HCT116 (cell line): ENCODE measurements around the gene ABR. TPM values are rescaled to one million over a fixed set of nuclear protein-coding genes. Genes with fewer than 3 reads are reported as not detected.

Experiments
- ATAC-seq: fragments of 200-7000 bp; cut with Tn5 transposase; 2 replicates; pipeline ENCODE4 v1.9.1; 2020; ENCODE audit warnings: mild to moderate bottlenecking, moderate library complexity
- BruUV-seq: library from RNA; stranded (reverse); fragments of 400-500 nt; replicated peaks from 2 replicates; lab custom pipeline; 2021; lab: Mats Ljungman, UMichigan
- CTCF ChIA-PET: fragments of 300-600 bp; sonication (Branson Sonifier 250); formaldehyde crosslinking; loops from one replicate; lab custom pipeline; 2021; ENCODE audit warnings: antibody characterized with exemption; lab: Charles Lee
- POLR2A ChIA-PET: fragments of 300-600, 350-600 bp; sonication (Branson Sonifier 250); formaldehyde crosslinking; loops from one replicate; lab custom pipeline; 2021; ENCODE audit warnings: antibody characterized with exemption; lab: Charles Lee
- RAD21 ChIA-PET, 2 experiments: fragments of 300-600 bp; sonication (Branson Sonifier 250); formaldehyde crosslinking; loops; one replicate each; lab custom pipeline; 2023; ENCODE audit warnings: low total read pairs in 2 of 2; ENCODE audit not compliant: uncharacterized antibody in 2 of 2, unreplicated experiment in 2 of 2, low non-redundant PET in 1 of 2; lab: Charles Lee
- DNase-seq: peaks from one replicate; pipeline ENCODE4 v3.0.0-alpha.2; 2010; ENCODE audit warnings: low read depth, low spot score
- H2AFZ ChIP-seq: fragments of 200-600 bp; shearing (Covaris generic), sonication (generic); 2 replicates; pipeline ENCODE4 v1.6.1; 2017; ENCODE audit warnings: low read depth, mixed run types, mixed read lengths, antibody characterized with exemption, low read length; ENCODE audit not compliant: poor library complexity, severe bottlenecking
- H3K27ac ChIP-seq: 2 replicates; pipeline ENCODE4 v1.5.1; 2012; ENCODE audit warnings: low read depth, low read length
- H3K27me3 ChIP-seq: fragments of 200-600 bp; sonication (generic); 2 replicates; pipeline ENCODE4 v1.6.1; 2016; ENCODE audit warnings: mixed run types, low read length, mixed read lengths; ENCODE audit not compliant: insufficient read depth
- H3K36me3 ChIP-seq, 2 experiments: fragments of 200-500 bp in 1 of 2; fragments of 200-600 bp in 1 of 2; sonication (Bioruptor generic) in 1 of 2; sonication (generic) in 1 of 2; 2 replicates each; pipeline versions ENCODE4 v1.5.1 to v1.6.1; 2014 to 2016; ENCODE audit warnings: low read length in 2 of 2, inconsistent platforms in 1 of 2, mixed read lengths in 1 of 2, mixed run types in 1 of 2; ENCODE audit not compliant: insufficient read depth in 2 of 2, control insufficient read depth in 1 of 2
- H3K4me1 ChIP-seq, 2 experiments: fragments of 200-600 bp in 1 of 2; sonication (generic) in 1 of 2; 2 replicates each; pipeline versions ENCODE4 v1.5.1 to v1.6.1; 2012 to 2017; ENCODE audit warnings: low read length in 2 of 2, inconsistent platforms in 1 of 2, mild to moderate bottlenecking in 1 of 2, mixed read lengths in 1 of 2, mixed run types in 1 of 2, moderate library complexity in 1 of 2; ENCODE audit not compliant: insufficient read depth in 2 of 2, control insufficient read depth in 1 of 2
- H3K4me2 ChIP-seq: fragments of 200-600 bp; sonication (generic); 2 replicates; pipeline ENCODE4 v1.6.1; 2017; ENCODE audit warnings: mixed run types, low read length, mixed read lengths
- H3K4me3 ChIP-seq, 2 experiments: fragments of 200-600 bp in 1 of 2; sonication (generic) in 1 of 2; replicated peaks in 1 of 2; 2 replicates each; pipeline ENCODE4 v1.5.1; 2011 to 2016; ENCODE audit warnings: low read length in 2 of 2, control low read depth in 1 of 2, low read depth in 1 of 2, mild to moderate bottlenecking in 1 of 2, mixed read lengths in 1 of 2, mixed run types in 1 of 2
- H3K79me2 ChIP-seq: fragments of 200-600 bp; sonication (generic); 2 replicates; pipeline ENCODE4 v1.6.1; 2017; ENCODE audit warnings: mild to moderate bottlenecking, mixed run types, low read length, moderate library complexity, mixed read lengths; ENCODE audit not compliant: insufficient read depth
- H3K9ac ChIP-seq: fragments of 200-600 bp; sonication (generic); 2 replicates; pipeline ENCODE4 v1.6.1; 2016; ENCODE audit warnings: low read length, mixed read lengths
- H3K9me2 ChIP-seq: fragments of 200-600 bp; sonication (generic), shearing (Covaris generic); 2 replicates; pipeline ENCODE4 v1.6.1; 2017; ENCODE audit warnings: mixed run types, mild to moderate bottlenecking, moderate library complexity; ENCODE audit not compliant: insufficient read depth
- H3K9me3 ChIP-seq, 2 experiments: fragments of 200-500 bp in 1 of 2; fragments of 200-600 bp in 1 of 2; sonication (Bioruptor generic) in 1 of 2; sonication (generic) in 1 of 2; 2 replicates each; pipeline ENCODE4 v1.6.1; 2014 to 2017; ENCODE audit warnings: low read length in 2 of 2, mixed read lengths in 2 of 2, inconsistent platforms in 1 of 2, low read depth in 1 of 2, mild to moderate bottlenecking in 1 of 2, mixed run types in 1 of 2, moderate library complexity in 1 of 2; ENCODE audit not compliant: control insufficient read depth in 1 of 2, insufficient read depth in 1 of 2
- H4K20me1 ChIP-seq: fragments of 200-600 bp; sonication (generic), shearing (Covaris generic); 2 replicates; pipeline ENCODE4 v1.6.1; 2017; ENCODE audit warnings: mixed run types, mild to moderate bottlenecking, moderate library complexity; ENCODE audit not compliant: insufficient read depth
- CBX3 ChIP-seq: IDR thresholded peaks from 2 replicates; pipeline ENCODE4 v1.6.1; 2012; ENCODE audit warnings: low read depth
- CEBPB ChIP-seq: IDR thresholded peaks from 2 replicates; pipeline ENCODE4 v1.6.1; 2012; ENCODE audit warnings: low read depth
- EGR1 ChIP-seq: IDR thresholded peaks from 2 replicates; pipeline ENCODE4 v1.6.1; 2012; ENCODE audit warnings: low read depth
- ELF1 ChIP-seq: IDR thresholded peaks from 2 replicates; pipeline ENCODE4 v1.6.1; 2012; ENCODE audit warnings: low read depth, borderline replicate concordance
- EZH2 ChIP-seq: fragments of 200-600 bp; sonication (generic); IDR thresholded peaks from 2 replicates; pipeline ENCODE4 v1.6.1; 2017; ENCODE audit warnings: antibody characterized with exemption, mixed run types
- EZH2phosphoT487 ChIP-seq: fragments of 200-600 bp; IDR thresholded peaks from 2 replicates; pipeline ENCODE4 v1.6.1; 2018; ENCODE audit warnings: antibody characterized with exemption, borderline replicate concordance
- FOSL1 ChIP-seq: IDR thresholded peaks from 2 replicates; pipeline ENCODE4 v1.6.1; 2012; ENCODE audit warnings: low read depth
- JUND ChIP-seq: IDR thresholded peaks from 2 replicates; pipeline ENCODE4 v1.6.1; 2012
- POLR2A ChIP-seq: IDR thresholded peaks from 2 replicates; pipeline ENCODE4 v1.7.0; 2011; ENCODE audit warnings: borderline replicate concordance; ENCODE audit not compliant: insufficient read depth, insufficient read length; ENCODE audit errors: extremely low read depth
- RAD21 ChIP-seq: IDR thresholded peaks from 2 replicates; pipeline ENCODE4 v1.6.1; 2012; ENCODE audit warnings: low read depth, mild to moderate bottlenecking
- SIN3A ChIP-seq: IDR thresholded peaks from 2 replicates; pipeline ENCODE4 v1.6.1; 2012; ENCODE audit warnings: low read depth
- SP1 ChIP-seq: IDR thresholded peaks from 2 replicates; pipeline ENCODE4 v1.6.1; 2012; ENCODE audit warnings: low read depth
- SRF ChIP-seq: IDR thresholded peaks from 2 replicates; pipeline ENCODE4 v1.6.1; 2012; ENCODE audit warnings: low read depth
- YY1 ChIP-seq: IDR thresholded peaks from 2 replicates; pipeline ENCODE4 v1.6.1; 2011; ENCODE audit warnings: low read length, low read depth, moderate library complexity, mild to moderate bottlenecking; ENCODE audit not compliant: insufficient replicate concordance; ENCODE audit errors: extremely low read depth
- ZBTB33 ChIP-seq: IDR thresholded peaks from 2 replicates; pipeline ENCODE4 v1.6.1; 2011; ENCODE audit warnings: mild to moderate bottlenecking, low read length, moderate library complexity; ENCODE audit not compliant: insufficient replicate concordance; ENCODE audit errors: extremely low read depth
- ZFX ChIP-seq: fragments of 450-650 bp; IDR thresholded peaks from 2 replicates; pipeline ENCODE4 v1.6.1; 2017
- intact Hi-C: fragments of 100-400 bp; cut with micrococcal nuclease; formaldehyde crosslinking; loops from 2 replicates; pipeline ENCODE4 v1.10.0; 2022
- total RNA-seq: library from RNA; stranded (reverse); gene quantifications from one replicate; pipeline ENCODE4 v1.2.1, GENCODE V29; 2021; ENCODE audit not compliant: unreplicated experiment
- TF ChIP-seq, protein P1 (sequence below): IDR thresholded peaks from 2 replicates; pipeline ENCODE4 v1.6.1; 2012; ENCODE audit warnings: low read depth
- TF ChIP-seq, protein P2 (sequence below): IDR thresholded peaks from 2 replicates; pipeline ENCODE4 v1.6.1; 2012

Gene ABR
- total RNA-seq, 1 experiment from 2014 or later = 58.5 TPM

DNA sequence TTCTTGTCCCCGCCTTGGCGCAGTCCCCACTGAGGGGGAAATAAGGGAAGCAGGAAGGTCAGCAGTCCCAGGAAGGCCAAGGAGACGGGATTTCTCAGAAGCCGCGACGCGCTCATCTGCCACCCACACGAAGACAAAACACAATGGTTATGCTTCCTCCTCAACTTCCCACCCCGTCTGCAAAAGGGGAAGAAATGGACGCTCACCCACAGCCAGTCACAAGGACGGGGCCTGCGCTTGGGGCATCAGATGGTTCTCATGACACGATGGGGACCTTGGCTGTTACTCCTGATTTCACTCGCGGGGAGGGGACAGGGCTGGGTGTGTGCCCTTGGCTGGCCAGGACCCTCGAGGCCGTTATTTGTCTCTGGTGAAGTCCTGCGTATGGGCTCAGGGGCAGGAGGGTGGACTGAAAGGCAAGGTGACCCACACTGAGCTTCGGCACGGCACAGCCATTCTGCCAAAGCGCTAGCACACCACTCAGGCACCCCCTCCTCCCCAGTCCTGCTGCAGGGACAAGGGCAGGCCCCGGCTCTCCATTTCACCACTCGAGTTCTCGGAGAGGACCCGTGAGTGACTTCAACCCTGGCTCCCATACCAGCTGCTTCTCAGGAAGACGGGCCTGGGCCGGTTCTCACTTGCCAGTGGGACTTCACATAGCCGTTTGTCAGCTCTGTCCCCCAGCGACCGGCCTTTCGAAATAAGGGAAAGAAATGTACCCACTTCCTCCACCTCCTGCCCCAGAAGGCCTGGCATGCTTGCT, 84.5 kb downstream of the ABR start:
- Histone ChIP-seq H3K4me2 (no peak overlapping the region), H3K4me3 (no peak overlapping the region), H3K4me1 (no peaks in the 10 kb centered on the region; a peak in 1 of 4 replicates), H3K9me3 (no peaks in the 10 kb centered on the region), H3K79me2 (no peaks in the 10 kb centered on the region), H4K20me1 (no peaks in the 10 kb centered on the region), H3K9ac (no peak overlapping the region), H3K27me3 (no peaks in the 10 kb centered on the region), H3K36me3 (peaks cover 0 to 3% of the 10 kb centered on the region in 2 experiments; a peak in 1 of 4 replicates), H2AFZ (no peak overlapping the region), H3K9me2 (no peaks in the 10 kb centered on the region)
- no peak for ATAC-seq
- intact Hi-C loops = no loop called here
- no peak for TF ChIP-seq ZFX
- TF ChIP-seq FOSL1 = no peak
- TF ChIP-seq CBX3 = no peak
- no peak for TF ChIP-seq EZH2
- no peak for TF ChIP-seq ZBTB33
- TF ChIP-seq, protein P1, sequence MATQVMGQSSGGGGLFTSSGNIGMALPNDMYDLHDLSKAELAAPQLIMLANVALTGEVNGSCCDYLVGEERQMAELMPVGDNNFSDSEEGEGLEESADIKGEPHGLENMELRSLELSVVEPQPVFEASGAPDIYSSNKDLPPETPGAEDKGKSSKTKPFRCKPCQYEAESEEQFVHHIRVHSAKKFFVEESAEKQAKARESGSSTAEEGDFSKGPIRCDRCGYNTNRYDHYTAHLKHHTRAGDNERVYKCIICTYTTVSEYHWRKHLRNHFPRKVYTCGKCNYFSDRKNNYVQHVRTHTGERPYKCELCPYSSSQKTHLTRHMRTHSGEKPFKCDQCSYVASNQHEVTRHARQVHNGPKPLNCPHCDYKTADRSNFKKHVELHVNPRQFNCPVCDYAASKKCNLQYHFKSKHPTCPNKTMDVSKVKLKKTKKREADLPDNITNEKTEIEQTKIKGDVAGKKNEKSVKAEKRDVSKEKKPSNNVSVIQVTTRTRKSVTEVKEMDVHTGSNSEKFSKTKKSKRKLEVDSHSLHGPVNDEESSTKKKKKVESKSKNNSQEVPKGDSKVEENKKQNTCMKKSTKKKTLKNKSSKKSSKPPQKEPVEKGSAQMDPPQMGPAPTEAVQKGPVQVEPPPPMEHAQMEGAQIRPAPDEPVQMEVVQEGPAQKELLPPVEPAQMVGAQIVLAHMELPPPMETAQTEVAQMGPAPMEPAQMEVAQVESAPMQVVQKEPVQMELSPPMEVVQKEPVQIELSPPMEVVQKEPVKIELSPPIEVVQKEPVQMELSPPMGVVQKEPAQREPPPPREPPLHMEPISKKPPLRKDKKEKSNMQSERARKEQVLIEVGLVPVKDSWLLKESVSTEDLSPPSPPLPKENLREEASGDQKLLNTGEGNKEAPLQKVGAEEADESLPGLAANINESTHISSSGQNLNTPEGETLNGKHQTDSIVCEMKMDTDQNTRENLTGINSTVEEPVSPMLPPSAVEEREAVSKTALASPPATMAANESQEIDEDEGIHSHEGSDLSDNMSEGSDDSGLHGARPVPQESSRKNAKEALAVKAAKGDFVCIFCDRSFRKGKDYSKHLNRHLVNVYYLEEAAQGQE = no peak
- TF ChIP-seq CEBPB = no peak
- TF ChIP-seq EZH2phosphoT487 = no peak
- no peak for TF ChIP-seq SRF
- TF ChIP-seq SP1 = no peak
- TF ChIP-seq SIN3A = no peak
- TF ChIP-seq YY1 = no peak
- TF ChIP-seq, protein P2, sequence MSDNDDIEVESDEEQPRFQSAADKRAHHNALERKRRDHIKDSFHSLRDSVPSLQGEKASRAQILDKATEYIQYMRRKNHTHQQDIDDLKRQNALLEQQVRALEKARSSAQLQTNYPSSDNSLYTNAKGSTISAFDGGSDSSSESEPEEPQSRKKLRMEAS = no peak
- TF ChIP-seq POLR2A = no peak
- no peak for TF ChIP-seq ELF1
- no peak for TF ChIP-seq RAD21
- TF ChIP-seq JUND = no peak
- no peak for TF ChIP-seq EGR1
- TF ChIP-seq, all 23 proteins: peak for 0
- ChIA-PET RAD21 (no interaction called here), POLR2A (no interaction called here), CTCF (interaction anchor here (1.4 kb wide), 1 partner anchor 37 kb away, joined by 4 read pairs; no protein-coding TSS in a partner anchor)
- no peak overlapping the region for H3K27ac ChIP-seq
- no TSS peak for BruUV-seq
- DNase-seq = no peak
